Activated CD8-positive, alpha-beta T cell treated with anti-CD3 and anti-CD28 coated beads for 36 hours (primary cell): ENCODE measurements around the gene DOK6. TPM values are rescaled to one million over a fixed set of nuclear protein-coding genes. Genes with fewer than 3 reads are reported as not detected.

Source experiments
- ATAC-seq: fragments of 200-7000 bp; cut with Tn5 transposase; one replicate; pipeline ENCODE4 v1.10.0; 2021; ENCODE audit warnings: mild to moderate bottlenecking, moderate library complexity
- CTCF ChIA-PET: fragments of 350-600 bp; sonication (Branson Sonifier 250); formaldehyde crosslinking; loops from one replicate; lab custom pipeline; 2021; ENCODE audit warnings: antibody characterized with exemption; lab: Charles Lee
- POLR2A ChIA-PET: fragments of 350-600 bp; sonication (Branson Sonifier 250); formaldehyde crosslinking; loops from one replicate; lab custom pipeline; 2021; ENCODE audit warnings: antibody characterized with exemption; lab: Charles Lee
- DNase-seq: peaks from one replicate; pipeline ENCODE4 v3.0.0-alpha.2; 2020
- H3K27ac Mint-ChIP-seq: one replicate; pipeline ENCODE4 v1.8.0; 2021; ENCODE audit warnings: mild to moderate bottlenecking, mixed read lengths
- H3K27me3 Mint-ChIP-seq: one replicate; pipeline ENCODE4 v1.8.0; 2021; ENCODE audit warnings: mixed read lengths
- H3K36me3 Mint-ChIP-seq: one replicate; pipeline ENCODE4 v1.8.0; 2021; ENCODE audit warnings: low read depth, mixed read lengths
- H3K4me1 Mint-ChIP-seq: one replicate; pipeline ENCODE4 v1.8.0; 2021; ENCODE audit warnings: low read depth, mixed read lengths
- H3K4me3 Mint-ChIP-seq: one replicate; pipeline ENCODE4 v1.8.0; 2021; ENCODE audit warnings: mild to moderate bottlenecking, moderate library complexity, mixed read lengths
- H3K9me3 Mint-ChIP-seq: one replicate; pipeline ENCODE4 v1.8.0; 2021; ENCODE audit warnings: mixed read lengths
- intact Hi-C: fragments of 100-400 bp; cut with micrococcal nuclease; formaldehyde crosslinking; loops from one replicate; pipeline ENCODE4 v1.10.0; 2022
- total RNA-seq, 2 experiments: library from RNA; stranded (reverse); gene quantifications; one replicate each; pipeline ENCODE4 v1.2.3, GENCODE V29; 2021
- TF ChIP-seq, protein P1 (sequence below): fragments of 200-600 bp; IDR thresholded peaks from one replicate; pipeline ENCODE4 v1.8.0; 2022; ENCODE audit warnings: antibody characterized with exemption, mild to moderate bottlenecking

Gene DOK6
- total RNA-seq, 2 experiments from 2014 or later, result not detected

DNA sequence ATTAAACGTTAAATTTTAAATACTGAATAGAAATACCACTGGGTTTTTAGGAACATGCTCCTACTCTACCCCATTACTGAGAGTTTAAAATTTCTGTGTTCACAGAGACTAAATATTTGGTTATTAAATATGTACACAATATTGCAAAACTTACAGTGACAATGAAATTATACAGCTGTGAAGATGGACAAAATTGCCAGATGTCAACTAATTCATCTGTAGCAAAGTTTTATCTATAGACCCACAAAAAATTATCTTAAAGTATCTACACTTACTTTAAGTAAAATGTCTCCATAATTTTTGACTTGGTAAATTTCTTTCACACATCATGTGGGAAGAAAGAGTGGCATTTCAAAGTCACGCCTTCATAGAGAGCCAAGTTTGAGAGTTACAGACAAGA is 333.8 kb downstream of the DOK6 start:
- ChIA-PET POLR2A (no interaction called here), CTCF (no interaction called here)
- peaks cover 6% of the 10 kb centered on the region for H3K9me3 Mint-ChIP-seq
- H3K27me3 Mint-ChIP-seq, result no peaks in the 10 kb centered on the region
- no peak for ATAC-seq
- no peak overlapping the region for H3K4me3 Mint-ChIP-seq
- H3K4me1 Mint-ChIP-seq, result no peaks in the 10 kb centered on the region
- TF ChIP-seq, protein P1, sequence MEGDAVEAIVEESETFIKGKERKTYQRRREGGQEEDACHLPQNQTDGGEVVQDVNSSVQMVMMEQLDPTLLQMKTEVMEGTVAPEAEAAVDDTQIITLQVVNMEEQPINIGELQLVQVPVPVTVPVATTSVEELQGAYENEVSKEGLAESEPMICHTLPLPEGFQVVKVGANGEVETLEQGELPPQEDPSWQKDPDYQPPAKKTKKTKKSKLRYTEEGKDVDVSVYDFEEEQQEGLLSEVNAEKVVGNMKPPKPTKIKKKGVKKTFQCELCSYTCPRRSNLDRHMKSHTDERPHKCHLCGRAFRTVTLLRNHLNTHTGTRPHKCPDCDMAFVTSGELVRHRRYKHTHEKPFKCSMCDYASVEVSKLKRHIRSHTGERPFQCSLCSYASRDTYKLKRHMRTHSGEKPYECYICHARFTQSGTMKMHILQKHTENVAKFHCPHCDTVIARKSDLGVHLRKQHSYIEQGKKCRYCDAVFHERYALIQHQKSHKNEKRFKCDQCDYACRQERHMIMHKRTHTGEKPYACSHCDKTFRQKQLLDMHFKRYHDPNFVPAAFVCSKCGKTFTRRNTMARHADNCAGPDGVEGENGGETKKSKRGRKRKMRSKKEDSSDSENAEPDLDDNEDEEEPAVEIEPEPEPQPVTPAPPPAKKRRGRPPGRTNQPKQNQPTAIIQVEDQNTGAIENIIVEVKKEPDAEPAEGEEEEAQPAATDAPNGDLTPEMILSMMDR, result no peak
- H3K27ac Mint-ChIP-seq, result no peak overlapping the region
- no peaks in the 10 kb centered on the region for H3K36me3 Mint-ChIP-seq
- DNase-seq, result no peak
- intact Hi-C loops, result no loop called here

DNA sequence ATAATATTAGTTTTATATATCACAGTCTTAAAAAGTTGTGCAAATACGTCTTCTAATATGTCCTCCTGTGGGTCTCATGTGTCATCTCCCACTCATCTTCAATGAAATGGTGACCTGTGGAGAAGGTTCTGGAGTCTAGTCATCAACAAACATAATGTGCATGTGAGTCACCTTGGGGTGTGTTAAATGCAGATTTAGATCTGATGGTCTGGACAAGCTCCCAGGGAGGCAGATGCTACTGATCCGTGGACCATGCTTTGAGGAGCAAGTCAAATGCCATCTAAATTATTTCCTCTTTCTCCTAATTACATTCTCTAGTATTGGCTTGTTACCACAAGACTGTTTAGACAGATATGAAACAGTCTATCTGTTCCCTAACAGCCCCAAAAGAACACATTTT is 336.0 kb downstream of the DOK6 start:
- Mint-ChIP-seq H3K4me3 (no peak overlapping the region), H3K36me3 (no peaks in the 10 kb centered on the region), H3K27ac (no peak overlapping the region), H3K9me3 (peaks cover 6% of the 10 kb centered on the region), H3K27me3 (no peaks in the 10 kb centered on the region), H3K4me1 (no peaks in the 10 kb centered on the region)
- TF ChIP-seq, protein P1, result no peak
- ChIA-PET POLR2A (no interaction called here), CTCF (no interaction called here)
- intact Hi-C loops, result no loop called here
- DNase-seq, result no peak
- no peak for ATAC-seq

DNA sequence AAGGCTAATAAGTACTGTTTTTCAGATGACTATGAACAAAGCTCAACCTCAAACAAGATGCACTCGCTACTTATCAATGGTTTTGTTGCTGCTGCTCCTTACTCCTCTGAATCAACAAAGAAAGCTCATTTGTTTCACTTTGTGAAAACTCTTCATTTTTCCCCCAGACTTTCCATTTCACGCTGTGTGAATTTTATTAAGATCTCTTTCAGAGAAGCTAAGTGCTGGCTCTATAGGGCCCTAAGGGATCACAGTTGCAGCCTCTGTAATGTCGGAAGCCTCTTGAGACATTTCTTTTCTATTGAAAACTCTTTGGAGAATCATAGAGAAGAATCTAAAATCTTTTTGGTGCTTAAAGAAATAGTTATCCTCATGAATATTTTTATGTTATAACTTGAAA is 337.2 kb downstream of the DOK6 start:
- no peak overlapping the region for H3K4me3 Mint-ChIP-seq

GRCh38 chr18:69747388-69747787 is 346.7 kb downstream of the DOK6 start:
- no peaks in the 10 kb centered on the region for H3K4me1 Mint-ChIP-seq
- POLR2A ChIA-PET, result interaction anchor here (0.6 kb wide), 1 partner anchor 203 kb away, joined by 5 read pairs; no protein-coding TSS in a partner anchor
- TF ChIP-seq, protein P1, result no peak
- ATAC-seq (no peak), DNase-seq (no peak)
- no peak overlapping the region for H3K27ac Mint-ChIP-seq
- no peak overlapping the region for H3K4me3 Mint-ChIP-seq
- CTCF ChIA-PET, result no interaction called here
- peaks cover 5% of the 10 kb centered on the region for H3K9me3 Mint-ChIP-seq
- H3K27me3 Mint-ChIP-seq, result no peaks in the 10 kb centered on the region
- intact Hi-C loops, result no loop called here
- H3K36me3 Mint-ChIP-seq, result peaks cover 6% of the 10 kb centered on the region

More for the DNA sequence above, 337.2 kb downstream of the DOK6 start:
- TF ChIP-seq, protein P1, result no peak
- no peak overlapping the region for H3K27ac Mint-ChIP-seq
- intact Hi-C loops, result no loop called here
- CTCF ChIA-PET, result no interaction called here
- H3K9me3 Mint-ChIP-seq, result peaks cover 6% of the 10 kb centered on the region
- H3K4me1 Mint-ChIP-seq, result no peaks in the 10 kb centered on the region
- H3K36me3 Mint-ChIP-seq, result no peaks in the 10 kb centered on the region
- DNase-seq (no peak), ATAC-seq (no peak)
- H3K27me3 Mint-ChIP-seq, result no peaks in the 10 kb centered on the region
- POLR2A ChIA-PET, result no interaction called here

- TF ChIP-seq, protein P1, result no peak
- CTCF ChIA-PET, result no interaction called here
- Mint-ChIP-seq H3K9me3 (peaks cover 16% of the 10 kb centered on the region), H3K4me1 (peaks cover 10% of the 10 kb centered on the region), H3K36me3 (peaks cover 10% of the 10 kb centered on the region), H3K27ac (no peak overlapping the region), H3K4me3 (no peak overlapping the region), H3K27me3 (no peaks in the 10 kb centered on the region)
- DNase-seq, result no peak
- POLR2A ChIA-PET, result no interaction called here
- ATAC-seq, result no peak
- intact Hi-C loops, result no loop called here
Measured at GRCh38 chr18:69752737-69753380, 352.2 kb downstream of the DOK6 start.
